Measurements from ENCODE around the gene MED27.

DNA sequence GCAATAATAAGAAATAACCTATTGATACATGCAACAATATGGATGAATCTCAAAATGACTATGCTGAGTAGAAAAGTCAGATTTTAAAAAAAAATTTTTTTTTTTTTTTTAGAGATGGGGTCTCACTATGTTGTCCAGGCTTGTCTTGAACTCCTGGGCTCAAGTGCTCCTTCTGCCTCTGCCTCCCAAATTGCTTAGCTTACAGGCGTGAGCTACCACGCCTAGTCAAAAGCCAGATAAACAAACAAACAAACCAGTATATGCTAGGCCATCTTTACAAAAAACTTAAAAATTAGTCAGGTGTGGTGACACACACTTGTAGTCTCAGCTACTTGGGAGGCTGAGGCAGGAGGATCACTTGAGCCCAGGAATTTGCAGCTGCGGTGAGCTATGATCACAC lies 79.0 kb downstream of the MED27 start:
- TF ChIP-seq POLR2AphosphoS5 (IDR thresholded peaks at IDR 0.05; ENCODE audit: low read depth, low read length): no peak
- TF ChIP-seq POLR2A (IDR thresholded peaks at IDR 0.05; ENCODE audit: low read depth, low read length): no peak

All from GM12892 (cell line).